Breast epithelium (tissue), 3 donors: Measurements from ENCODE around the gene MXRA8.

ENCODE experiments used
- CTCF ChIP-seq, 3 donors: fragments of 450-650 bp; IDR thresholded peaks; one replicate each; pipeline ENCODE4 v1.5.1; 2016 to 2017; ENCODE audit warnings: antibody characterized with exemption in 3 of 3, mild to moderate bottlenecking in 3 of 3, moderate library complexity in 3 of 3
- POLR2A ChIP-seq: fragments of 450-650 bp; IDR thresholded peaks from one replicate; pipeline ENCODE4 v1.6.1; 2016; ENCODE audit warnings: antibody characterized with exemption, mild to moderate bottlenecking, moderate library complexity
- POLR2AphosphoS5 ChIP-seq, 3 donors: sonication (generic); formaldehyde crosslinking; IDR thresholded peaks; one replicate each; pipeline ENCODE4 v1.6.1; 2017; ENCODE audit warnings: antibody characterized with exemption in 3 of 3

GRCh38 chr1:1399187-1399871 is 41.0 kb upstream of the MXRA8 start, which contains the start of gene CCNL2:
- peak; percentile 76 to 94 (median 88) for TF ChIP-seq POLR2AphosphoS5 (IDR thresholded peaks at IDR 0.05)
- TF ChIP-seq CTCF (IDR thresholded peaks at IDR 0.05), result peak; percentile 77 to 85 (median 84)
- no peak for TF ChIP-seq POLR2A
